Uterus (tissue), 2 donors: ENCODE results near the gene MAP2K4.

Source experiments
- CTCF ChIP-seq, 4 experiments: fragments of 200-600 bp in 2 of 4; fragments of 450-650 bp in 2 of 4; sonication (generic) in 2 of 4; IDR thresholded peaks; one replicate each; pipeline ENCODE4 v1.5.1; 2016 to 2019; ENCODE audit warnings: antibody characterized with exemption in 4 of 4, mild to moderate bottlenecking in 2 of 4, moderate library complexity in 1 of 4
- POLR2A ChIP-seq, 2 donors: fragments of 450-650 bp; IDR thresholded peaks; one replicate each; pipeline ENCODE4 v1.6.1; 2016; ENCODE audit warnings: antibody characterized with exemption in 2 of 2, mild to moderate bottlenecking in 1 of 2, moderate library complexity in 1 of 2

- TF ChIP-seq CTCF (IDR thresholded peaks at IDR 0.05) (no peak), POLR2A (IDR thresholded peaks at IDR 0.05) (no peak)
Observed at GRCh38 chr17:12074346-12074745, 53.7 kb downstream of the MAP2K4 start.
